HL-60 (cell line): Measurements from ENCODE around the gene SNAPIN. TPM values are rescaled to one million over a fixed set of nuclear protein-coding genes. Genes with fewer than 3 reads are reported as not detected.

Experiments used
- microRNA-seq: library from miRNA; unstranded; fragments of <30 nt; microRNA quantifications from one replicate; pipeline ENCODE4, GENCODE V29; 2018

SNAPIN gene

Small RNA genes within 50 kb of the gene (microRNA-seq; reads per million reads assigned to microRNA genes)
- gene MIR8083 = not detected
